ENCODE results near the gene SLC12A3.

Gene SLC12A3, protein sequence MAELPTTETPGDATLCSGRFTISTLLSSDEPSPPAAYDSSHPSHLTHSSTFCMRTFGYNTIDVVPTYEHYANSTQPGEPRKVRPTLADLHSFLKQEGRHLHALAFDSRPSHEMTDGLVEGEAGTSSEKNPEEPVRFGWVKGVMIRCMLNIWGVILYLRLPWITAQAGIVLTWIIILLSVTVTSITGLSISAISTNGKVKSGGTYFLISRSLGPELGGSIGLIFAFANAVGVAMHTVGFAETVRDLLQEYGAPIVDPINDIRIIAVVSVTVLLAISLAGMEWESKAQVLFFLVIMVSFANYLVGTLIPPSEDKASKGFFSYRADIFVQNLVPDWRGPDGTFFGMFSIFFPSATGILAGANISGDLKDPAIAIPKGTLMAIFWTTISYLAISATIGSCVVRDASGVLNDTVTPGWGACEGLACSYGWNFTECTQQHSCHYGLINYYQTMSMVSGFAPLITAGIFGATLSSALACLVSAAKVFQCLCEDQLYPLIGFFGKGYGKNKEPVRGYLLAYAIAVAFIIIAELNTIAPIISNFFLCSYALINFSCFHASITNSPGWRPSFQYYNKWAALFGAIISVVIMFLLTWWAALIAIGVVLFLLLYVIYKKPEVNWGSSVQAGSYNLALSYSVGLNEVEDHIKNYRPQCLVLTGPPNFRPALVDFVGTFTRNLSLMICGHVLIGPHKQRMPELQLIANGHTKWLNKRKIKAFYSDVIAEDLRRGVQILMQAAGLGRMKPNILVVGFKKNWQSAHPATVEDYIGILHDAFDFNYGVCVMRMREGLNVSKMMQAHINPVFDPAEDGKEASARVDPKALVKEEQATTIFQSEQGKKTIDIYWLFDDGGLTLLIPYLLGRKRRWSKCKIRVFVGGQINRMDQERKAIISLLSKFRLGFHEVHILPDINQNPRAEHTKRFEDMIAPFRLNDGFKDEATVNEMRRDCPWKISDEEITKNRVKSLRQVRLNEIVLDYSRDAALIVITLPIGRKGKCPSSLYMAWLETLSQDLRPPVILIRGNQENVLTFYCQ

GRCh38 chr16:56864960-56865359, at the start of gene SLC12A3:
TSS of gene SLC12A3 (plus strand) at chr16:56865207. CDS start at chr16:56865236, 29 bp downstream.
- no peak for DNase-seq

DNA sequence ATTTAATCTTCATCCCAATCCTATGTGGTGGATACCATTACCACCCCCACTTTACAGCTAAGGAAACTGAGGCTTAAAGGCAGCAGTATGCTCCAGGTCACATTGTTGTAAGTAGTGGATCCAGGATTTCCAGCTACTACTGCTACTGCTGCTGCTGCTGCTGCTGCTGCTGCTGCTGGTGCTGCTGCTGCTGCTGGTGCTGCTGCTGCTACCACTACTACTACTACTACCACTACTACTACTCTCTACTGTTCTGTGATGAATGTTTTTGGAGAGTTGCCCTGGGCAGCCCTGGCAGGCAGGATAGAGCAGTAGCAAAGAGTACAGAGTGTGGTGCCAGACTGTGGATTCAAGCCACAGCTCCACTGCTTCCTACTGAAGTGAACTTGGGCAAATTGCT, 49.3 kb upstream of the SLC12A3 start:
- DNase-seq: no peak

DNA sequence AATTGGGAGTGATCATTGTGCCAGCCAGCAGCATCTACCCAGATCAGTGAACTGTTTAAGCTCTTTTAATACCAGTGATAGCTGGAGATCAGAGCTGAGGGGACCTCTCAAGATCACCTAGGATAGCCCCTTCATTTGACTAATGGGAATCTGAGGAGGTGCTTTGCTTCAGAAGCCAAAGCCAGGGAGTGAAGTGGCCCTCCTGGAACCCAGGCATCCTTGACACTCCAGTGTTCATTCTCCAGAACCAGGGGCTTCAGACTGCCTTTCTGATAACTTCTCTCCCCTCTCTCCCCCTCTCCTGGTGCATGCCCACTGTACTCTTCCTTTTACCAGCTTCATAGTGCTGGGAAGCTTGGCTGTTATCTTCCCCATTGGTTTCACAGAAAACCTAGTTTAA, 48.0 kb upstream of the SLC12A3 start:
- DNase-seq: no peak

- no peak for DNase-seq
Measured at GRCh38 chr16:56817938-56818337, 47.1 kb upstream of the SLC12A3 start.

DNA sequence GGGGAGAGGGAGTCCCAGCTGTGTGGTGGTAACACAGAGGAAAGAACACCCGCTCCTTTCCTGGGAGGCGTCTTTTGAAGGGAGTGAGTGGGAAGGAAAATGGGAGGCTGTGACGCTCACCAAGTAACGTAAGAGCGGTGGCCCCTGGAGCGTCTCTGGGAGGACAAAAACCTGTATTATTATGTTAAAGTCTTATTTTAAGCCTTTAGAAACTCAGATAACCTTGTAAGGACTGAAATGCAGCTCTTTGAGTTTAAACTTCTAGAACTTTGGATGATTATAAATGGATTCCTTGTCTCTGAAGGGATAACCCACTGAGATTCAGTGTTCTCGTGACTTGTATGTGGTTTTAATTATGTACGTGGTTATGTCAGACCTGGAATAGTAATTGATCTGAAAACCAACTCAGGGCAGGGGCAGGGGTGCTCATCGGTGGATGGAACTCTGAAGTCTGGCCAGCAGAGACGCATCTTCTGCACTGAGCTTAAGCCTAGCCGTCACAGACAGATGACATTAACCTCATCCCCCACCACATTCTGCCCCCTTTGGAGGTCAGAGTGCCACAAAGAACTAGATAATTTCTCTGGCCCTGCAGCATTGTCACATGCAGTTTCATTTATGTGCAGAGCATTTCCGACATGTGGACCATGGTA, 41.8 kb upstream of the SLC12A3 start:
- DNase-seq: no peak

DNA sequence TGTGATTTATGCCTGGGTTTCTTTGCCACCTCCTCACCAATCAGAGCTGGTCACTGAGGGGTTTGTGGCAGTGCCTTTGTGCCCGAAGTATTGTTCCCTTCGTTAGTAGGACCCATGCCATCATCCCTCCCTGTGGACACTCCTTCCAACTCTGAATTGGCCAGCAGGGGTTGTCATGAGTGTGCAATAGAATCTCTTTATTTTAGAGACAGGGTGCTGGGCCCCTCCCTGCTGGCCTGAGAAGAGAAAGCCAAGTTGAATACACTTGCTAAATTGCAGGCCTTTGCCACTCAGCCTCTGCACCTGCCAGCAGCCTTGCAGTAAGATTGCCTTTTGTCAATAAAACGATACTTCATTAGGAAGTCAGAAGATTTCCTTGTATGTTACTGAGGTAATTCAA, 40.7 kb upstream of the SLC12A3 start:
- no peak for DNase-seq

GRCh38 chr16:56824804-56825203, 40.2 kb upstream of the SLC12A3 start:
- no peak for DNase-seq

GRCh38 chr16:56825826-56826225, 39.2 kb upstream of the SLC12A3 start:
- DNase-seq: no peak

- no peak for DNase-seq
Measured at GRCh38 chr16:56828647-56829046, 36.4 kb upstream of the SLC12A3 start.

- no peak for DNase-seq
Measured at GRCh38 chr16:56830669-56831068, 34.3 kb upstream of the SLC12A3 start.

DNA sequence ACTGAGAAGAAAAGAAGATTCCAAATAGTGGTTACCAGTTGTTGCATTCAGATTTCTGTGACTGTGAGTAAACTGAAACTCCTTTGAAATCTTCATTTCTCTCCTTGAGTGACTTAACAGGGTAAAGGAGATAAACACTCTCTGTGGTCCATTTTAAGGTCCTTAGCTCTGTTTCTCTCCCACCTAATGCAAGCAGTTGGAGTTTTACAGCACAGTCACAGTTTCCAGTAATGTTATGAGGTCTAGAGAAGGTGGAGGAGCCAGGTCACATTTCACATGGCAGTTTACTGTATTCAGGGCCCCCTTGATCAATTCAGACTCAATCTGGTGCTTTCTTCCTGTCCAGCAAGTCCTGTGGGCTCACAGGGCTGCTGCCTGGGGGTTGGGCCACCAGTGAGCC, 32.2 kb upstream of the SLC12A3 start:
- DNase-seq: no peak

GRCh38 chr16:56833243-56833970, 31.6 kb upstream of the SLC12A3 start:
- no peak for DNase-seq

DNA sequence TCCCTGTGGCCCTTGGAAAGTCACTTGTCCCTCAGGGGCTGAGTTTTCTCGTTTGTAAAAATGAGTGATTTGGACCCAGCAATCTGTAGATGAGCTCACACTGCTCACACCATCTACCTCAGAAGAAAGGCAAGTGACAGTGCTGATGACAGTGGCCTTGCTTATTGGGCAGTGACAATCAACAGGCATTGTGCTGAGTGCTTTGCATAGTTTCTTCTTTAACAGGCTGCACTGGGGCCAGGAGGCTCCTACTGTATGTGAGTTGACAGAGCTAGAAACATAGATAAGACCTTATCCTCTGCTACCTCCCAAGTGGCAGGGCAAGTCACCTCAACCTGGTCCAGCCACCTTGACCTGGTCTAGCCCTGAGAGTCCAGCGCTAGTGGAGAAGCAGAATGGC, 29.7 kb upstream of the SLC12A3 start:
- DNase-seq: no peak

GRCh38 chr16:56836410-56837230, 28.4 kb upstream of the SLC12A3 start:
- no peak for DNase-seq

GRCh38 chr16:56838622-56839337, 26.2 kb upstream of the SLC12A3 start:
- no peak for DNase-seq

DNA sequence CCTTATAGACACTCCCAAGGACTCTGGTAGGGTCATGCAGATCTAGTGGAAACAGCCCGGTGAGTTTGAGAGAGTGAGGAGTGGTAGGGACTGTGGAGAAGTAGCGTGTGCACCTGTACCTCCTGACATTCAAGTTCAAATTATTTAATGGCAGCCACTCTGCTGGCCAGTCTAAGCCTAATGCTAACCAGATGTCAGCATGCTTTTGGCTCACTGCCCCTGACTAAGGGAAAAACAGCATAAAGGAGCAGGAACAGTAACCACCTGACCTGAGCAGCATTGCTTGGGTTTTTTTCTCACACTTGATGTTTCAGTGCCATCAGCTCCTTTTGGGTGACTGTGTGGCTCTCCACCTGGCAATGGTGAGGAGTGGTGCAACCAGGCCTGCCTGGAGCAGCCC, 23.8 kb upstream of the SLC12A3 start:
- DNase-seq: no peak

DNA sequence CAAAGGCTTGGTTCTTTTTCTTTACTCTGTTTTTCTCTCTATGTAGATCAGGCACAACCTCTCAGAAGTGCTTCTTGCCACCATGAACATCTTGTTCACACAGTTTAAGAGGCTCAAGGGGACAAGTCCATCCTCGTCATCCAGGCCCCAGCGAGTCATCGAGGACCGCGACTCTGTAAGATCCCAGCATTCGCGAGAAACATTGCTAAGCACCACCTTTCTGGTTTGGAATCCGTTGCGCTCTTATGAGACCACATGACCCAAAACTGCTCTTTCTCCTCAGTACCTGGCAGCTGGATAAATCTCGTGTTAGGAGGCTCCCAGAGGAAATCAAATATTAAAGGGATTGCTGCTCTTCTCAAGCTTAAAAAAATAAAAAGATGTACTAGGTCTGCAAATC, 23.3 kb upstream of the SLC12A3 start:
- no peak for DNase-seq

- DNase-seq: no peak
Measured at GRCh38 chr16:56842133-56842532, 22.9 kb upstream of the SLC12A3 start.

GRCh38 chr16:56844056-56844455, 21.0 kb upstream of the SLC12A3 start:
- DNase-seq: no peak

- no peak for DNase-seq
Measured at GRCh38 chr16:56847173-56847910, 17.7 kb upstream of the SLC12A3 start.
